ENCODE measurements around the gene PLPP3. TPM values are rescaled to one million over a fixed set of nuclear protein-coding genes. Genes with fewer than 3 reads are reported as not detected.

Gene PLPP3
- total RNA-seq, 1 donor from 2014 or later = 61.8 TPM

DNA sequence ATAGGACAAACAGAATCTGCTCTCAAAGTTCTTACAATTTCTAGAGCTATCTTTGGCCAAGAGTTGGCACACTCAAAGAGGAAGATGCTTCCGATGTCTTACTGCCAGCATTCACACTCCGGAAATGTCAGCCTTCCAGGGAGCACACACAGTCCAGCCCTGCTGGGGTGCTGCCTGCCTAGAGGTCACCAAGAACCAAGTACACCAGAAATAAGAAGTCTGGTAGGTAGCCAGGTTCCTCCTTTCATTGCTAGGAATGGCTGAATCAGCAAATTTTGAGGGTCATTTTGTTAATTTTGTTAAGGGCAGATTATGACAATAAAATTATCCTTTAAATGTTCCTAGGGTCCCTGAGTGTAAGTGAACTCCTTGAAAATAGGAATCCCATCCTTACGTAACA lies 77.5 kb downstream of the PLPP3 start:
- peaks cover 41% of the 10 kb centered on the region for H3K4me1 Mint-ChIP-seq
- H3K4me3 Mint-ChIP-seq = no peak overlapping the region
- TF ChIP-seq CTCF (IDR thresholded peaks at IDR 0.05; ENCODE audit: unreplicated experiment) = no peak
- H3K36me3 Mint-ChIP-seq = peaks cover 62% of the 10 kb centered on the region
- H3K27ac Mint-ChIP-seq = no peak overlapping the region
- no peak for DNase-seq (ENCODE audit: low spot score in 2 of 2, unreplicated experiment in 2 of 2)
- no peaks in the 10 kb centered on the region for H3K27me3 Mint-ChIP-seq (ENCODE audit: low read depth)
- H3K9me3 Mint-ChIP-seq = no peaks in the 10 kb centered on the region

DNA sequence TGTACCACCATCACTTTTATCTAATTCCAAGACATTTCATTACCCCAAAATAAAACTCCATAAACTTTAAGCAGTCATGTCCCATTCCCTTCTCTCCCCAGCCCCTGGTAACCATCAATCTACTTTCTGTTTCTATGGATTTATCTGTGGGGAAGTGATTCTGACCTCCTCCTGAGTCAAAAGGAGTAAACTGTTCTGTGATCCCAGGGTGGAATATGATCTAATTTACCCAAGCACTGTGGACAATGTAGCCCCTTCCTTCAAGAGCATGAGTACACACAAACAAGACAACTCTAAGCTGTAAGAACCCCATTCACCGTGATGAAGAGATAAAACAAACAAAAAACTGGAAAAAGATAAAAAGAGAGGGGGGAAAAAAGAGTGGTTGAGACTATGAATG lies 77.9 kb downstream of the PLPP3 start:
- Mint-ChIP-seq H3K4me1 (peaks cover 40% of the 10 kb centered on the region), H3K9me3 (no peaks in the 10 kb centered on the region)

GRCh38 chr1:56496821-56497772 lies 82.3 kb downstream of the PLPP3 start:
- Mint-ChIP-seq H3K36me3 (peaks cover 44% of the 10 kb centered on the region), H3K4me1 (peaks cover 63% of the 10 kb centered on the region), H3K9me3 (no peaks in the 10 kb centered on the region), H3K27ac (no peak overlapping the region), H3K4me3 (no peak overlapping the region), H3K27me3 (ENCODE audit: low read depth) (no peaks in the 10 kb centered on the region)
- no peak for TF ChIP-seq CTCF (IDR thresholded peaks at IDR 0.05; ENCODE audit: unreplicated experiment)
- peak in 1 of 2 experiments; percentile 7 for DNase-seq (ENCODE audit: low spot score in 2 of 2, unreplicated experiment in 2 of 2)

More for the DNA sequence above, 77.9 kb downstream of the PLPP3 start:
- no peaks in the 10 kb centered on the region for H3K27me3 Mint-ChIP-seq (ENCODE audit: low read depth)
- no peak for TF ChIP-seq CTCF (IDR thresholded peaks at IDR 0.05; ENCODE audit: unreplicated experiment)
- no peak overlapping the region for H3K4me3 Mint-ChIP-seq
- no peak for DNase-seq (ENCODE audit: low spot score in 2 of 2, unreplicated experiment in 2 of 2)
- H3K36me3 Mint-ChIP-seq = peaks cover 59% of the 10 kb centered on the region
- no peak overlapping the region for H3K27ac Mint-ChIP-seq

DNA sequence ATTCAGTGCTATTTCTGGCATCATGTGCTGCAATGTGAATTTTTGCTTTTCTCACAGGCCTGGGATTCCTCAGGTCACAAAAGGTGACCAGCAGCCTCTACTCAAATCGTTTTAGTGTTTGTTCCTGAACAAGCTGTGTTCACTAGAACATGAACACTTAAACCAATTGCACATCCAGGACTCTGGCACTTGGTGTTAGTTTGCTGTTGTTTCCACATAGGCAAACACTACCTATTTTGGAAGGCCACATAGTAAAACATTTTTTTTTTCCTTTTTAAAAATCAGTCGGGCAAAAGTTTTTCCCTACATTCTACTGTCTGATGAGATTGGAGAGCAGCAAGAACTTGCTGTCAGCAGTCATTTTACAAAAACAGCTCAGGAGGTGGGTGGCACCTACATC lies 83.2 kb downstream of the PLPP3 start:
- TF ChIP-seq CTCF (IDR thresholded peaks at IDR 0.05; ENCODE audit: unreplicated experiment) = no peak
- Mint-ChIP-seq H3K36me3 (peaks cover 37% of the 10 kb centered on the region), H3K4me1 (peaks cover 70% of the 10 kb centered on the region), H3K4me3 (no peak overlapping the region), H3K27ac (peak overlapping the region; percentile 18), H3K27me3 (ENCODE audit: low read depth) (no peaks in the 10 kb centered on the region), H3K9me3 (no peaks in the 10 kb centered on the region)
- no peak for DNase-seq (ENCODE audit: low spot score in 2 of 2, unreplicated experiment in 2 of 2)

DNA sequence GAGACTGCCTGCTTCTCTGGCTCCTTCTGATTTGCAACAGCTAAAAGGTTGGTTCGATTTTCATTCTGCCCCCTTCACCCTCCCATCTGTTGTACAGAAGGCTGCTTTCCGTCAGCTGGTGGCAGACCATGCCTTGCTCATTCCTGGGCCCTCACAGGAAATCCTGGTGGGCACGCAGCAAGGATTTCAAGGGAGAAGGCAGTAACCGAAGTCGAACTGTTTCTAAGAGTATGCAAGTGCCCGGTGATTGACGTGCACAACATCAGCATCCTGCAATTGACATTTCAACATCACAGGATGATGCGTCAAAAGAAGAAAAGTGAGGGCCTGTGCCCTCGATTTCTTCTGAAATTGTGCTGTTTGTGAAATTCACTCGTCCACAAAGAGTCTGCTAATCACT lies 83.8 kb downstream of the PLPP3 start:
- peaks cover 74% of the 10 kb centered on the region for H3K4me1 Mint-ChIP-seq
- H3K36me3 Mint-ChIP-seq = peaks cover 34% of the 10 kb centered on the region
- no peak overlapping the region for H3K4me3 Mint-ChIP-seq
- H3K27me3 Mint-ChIP-seq (ENCODE audit: low read depth) = no peaks in the 10 kb centered on the region
- H3K9me3 Mint-ChIP-seq = peaks cover under 1% of the 10 kb centered on the region
- TF ChIP-seq CTCF (IDR thresholded peaks at IDR 0.05; ENCODE audit: unreplicated experiment) = no peak
- DNase-seq (ENCODE audit: low spot score in 2 of 2, unreplicated experiment in 2 of 2) = no peak
- peak overlapping the region; percentile 30 for H3K27ac Mint-ChIP-seq
